HG03064 (cell line): ENCODE measurements around the gene CYRIA.

Source experiments
- ATAC-seq: cut with Tn5 transposase; IDR thresholded peaks from one replicate; pipeline ENCODE4 v1.9.1; 2021; ENCODE audit warnings: low read depth; ENCODE audit not compliant: unreplicated experiment

Gene CYRIA

DNA sequence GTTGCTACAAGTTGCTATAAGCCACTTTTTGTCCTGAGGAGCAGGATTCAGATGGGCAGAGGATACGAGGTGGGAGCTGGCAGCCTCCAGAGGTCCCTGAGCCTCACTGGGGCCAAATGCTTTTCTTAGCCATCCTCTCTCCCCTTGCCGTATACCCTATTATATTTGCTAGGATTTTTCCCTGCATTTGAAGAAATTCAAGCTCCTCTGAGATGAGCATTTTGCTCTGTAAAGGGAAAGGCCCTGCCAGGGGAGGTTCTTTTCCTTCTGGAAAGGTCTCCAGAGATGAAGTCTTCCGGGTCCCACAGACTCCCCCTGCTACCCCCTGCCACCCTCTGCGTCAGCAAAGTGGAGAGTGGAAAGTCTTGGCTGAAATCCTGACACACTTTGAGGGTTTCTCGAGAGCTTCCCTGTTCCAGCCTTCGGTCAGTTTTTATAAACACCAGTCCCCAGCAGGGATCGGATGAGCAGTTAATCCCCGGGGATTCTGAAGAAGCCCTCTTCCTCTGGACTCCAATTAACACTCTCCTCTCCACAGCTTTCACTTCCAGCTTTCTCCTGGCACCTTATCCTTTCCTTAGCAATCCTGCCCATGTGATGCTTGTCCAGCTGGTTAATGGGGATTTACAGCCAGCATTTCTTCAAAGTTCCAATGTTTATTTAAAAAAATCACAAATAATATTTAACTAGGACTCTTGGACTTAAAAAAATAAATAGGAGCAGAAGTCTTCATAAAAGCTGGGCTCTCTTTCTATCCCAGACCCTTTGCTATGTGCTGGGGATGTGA, 13.1 kb downstream of the CYRIA start:
- no peak for ATAC-seq

GRCh38 chr2:16650287-16651249, 15.1 kb downstream of the CYRIA start:
- no peak for ATAC-seq

GRCh38 chr2:16649353-16650286, 16.0 kb downstream of the CYRIA start:
- ATAC-seq = no peak

DNA sequence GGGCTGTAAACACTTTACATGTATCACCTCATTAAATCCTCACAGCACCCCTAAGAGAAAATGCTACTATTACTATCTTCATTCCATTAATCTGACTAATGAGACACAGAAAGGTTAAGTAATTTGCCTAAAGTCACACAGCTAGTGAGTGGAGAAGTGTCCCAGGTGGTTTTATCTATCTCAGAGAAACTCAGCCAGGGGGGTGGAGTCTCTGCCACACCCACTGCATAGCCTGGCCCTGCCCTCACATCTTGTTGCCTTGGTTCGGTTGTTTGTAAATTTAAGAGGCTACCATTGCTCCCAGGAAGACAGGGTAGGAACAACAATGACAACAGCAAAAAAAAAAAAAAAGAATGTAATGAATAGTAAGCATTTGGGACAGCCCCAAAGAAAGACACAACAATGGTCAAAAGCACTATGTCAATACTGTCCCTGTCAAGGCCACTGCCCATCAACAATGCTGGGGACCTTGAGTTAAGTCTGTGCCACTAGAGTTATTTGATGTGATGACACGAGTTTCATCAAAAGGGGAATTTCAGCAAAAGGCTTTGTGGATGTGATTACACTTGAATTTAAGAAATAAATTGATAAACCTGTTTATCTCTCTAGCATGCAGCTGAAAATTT, 17.5 kb downstream of the CYRIA start:
- no peak for ATAC-seq

DNA sequence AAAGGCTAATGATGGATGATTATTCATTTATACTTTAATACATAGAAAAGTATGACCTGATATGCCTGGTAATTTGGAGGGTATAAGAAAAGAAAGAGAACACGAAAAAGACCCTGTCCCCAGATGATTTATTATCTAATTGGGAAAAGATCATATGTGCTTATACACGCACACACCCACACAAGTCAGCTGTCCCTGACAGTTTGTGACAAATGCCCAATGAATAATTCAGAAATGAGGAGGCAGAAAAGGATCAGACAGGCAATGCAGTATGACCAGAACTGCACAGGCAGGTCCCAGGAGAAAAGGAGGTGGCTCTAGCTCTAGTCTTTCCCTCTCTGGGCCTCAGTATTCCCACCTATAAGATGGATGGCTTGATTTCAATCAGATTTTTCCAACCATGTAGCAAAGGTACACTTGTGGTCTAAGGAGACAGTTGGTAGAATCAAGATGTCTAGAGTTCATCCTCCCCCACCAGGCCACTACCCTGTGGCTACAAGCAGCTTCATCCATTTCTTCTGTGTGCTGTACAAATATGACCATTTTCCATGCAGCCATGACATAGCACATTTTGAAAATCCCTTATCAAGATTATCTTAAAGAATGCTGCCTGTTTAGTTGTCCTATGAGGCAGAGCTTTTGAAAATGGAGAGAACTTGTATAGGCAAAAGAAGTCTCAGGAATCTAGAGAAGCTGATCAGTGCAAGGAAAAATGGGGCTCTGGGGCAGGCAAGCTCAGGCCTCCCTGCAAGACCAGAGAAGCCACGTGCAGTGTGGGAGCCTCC, 19.7 kb downstream of the CYRIA start:
- no peak for ATAC-seq

DNA sequence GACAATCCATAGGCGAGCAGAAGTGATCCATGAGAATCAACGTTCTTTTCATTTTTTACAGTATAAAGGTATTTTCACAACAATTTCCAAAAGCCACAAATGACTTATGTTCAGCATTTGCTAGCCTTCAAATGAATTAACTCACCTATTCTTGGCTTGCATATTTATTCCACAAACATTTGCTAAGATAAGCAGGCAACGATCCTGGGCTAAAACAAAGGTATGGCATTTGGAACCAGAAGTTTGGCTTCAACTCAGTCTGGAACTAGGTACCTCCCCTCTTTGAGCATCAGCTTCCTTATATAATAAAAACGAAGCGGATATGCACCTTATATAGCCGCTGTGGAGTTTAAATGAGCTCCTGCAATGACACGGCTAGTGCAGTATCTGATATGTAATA, 20.5 kb downstream of the CYRIA start:
- no peak for ATAC-seq

DNA sequence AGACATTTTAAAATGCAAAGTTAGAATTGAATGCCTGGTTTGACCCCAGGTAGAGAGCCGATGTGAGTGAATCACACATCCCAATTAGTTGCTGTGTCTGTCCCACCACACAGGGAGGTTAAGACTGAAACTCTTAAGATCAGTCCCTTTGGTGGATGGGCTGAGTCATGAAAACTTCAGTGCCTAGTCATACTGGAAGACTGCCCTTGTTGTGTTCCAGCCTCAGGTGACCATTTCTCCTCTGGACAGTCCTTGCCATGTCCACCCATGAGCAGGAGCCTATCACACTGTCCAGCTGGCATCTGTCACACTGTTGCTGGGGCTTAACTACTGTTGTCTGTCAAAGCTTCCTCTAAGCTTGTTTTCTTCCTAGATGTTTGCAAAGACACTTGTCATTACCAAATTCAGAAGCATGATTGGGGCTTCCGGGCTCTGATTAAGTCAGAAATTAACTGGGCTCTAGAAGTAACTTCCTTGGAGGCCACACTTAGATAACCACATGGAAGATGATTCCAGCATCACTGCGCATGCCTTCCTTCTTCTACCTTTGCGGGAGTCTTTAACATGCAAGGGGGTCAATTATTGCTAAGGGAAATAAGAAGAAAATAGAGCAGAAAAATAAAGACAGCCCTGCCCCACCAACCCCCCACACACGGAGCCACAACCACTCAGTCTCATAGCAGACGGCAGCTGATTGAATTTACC, 21.3 kb downstream of the CYRIA start:
- ATAC-seq = no peak

- ATAC-seq = no peak
Observed at GRCh38 chr2:16643099-16643498, 22.5 kb downstream of the CYRIA start.

GRCh38 chr2:16642088-16642487, 23.5 kb downstream of the CYRIA start:
- no peak for ATAC-seq

- ATAC-seq = no peak
Observed at GRCh38 chr2:16641509-16641908, 24.1 kb downstream of the CYRIA start.

GRCh38 chr2:16640867-16641266, 24.8 kb downstream of the CYRIA start:
- ATAC-seq = no peak

GRCh38 chr2:16640001-16640700, 25.5 kb downstream of the CYRIA start:
- ATAC-seq = no peak

- ATAC-seq = no peak
Observed at GRCh38 chr2:16639431-16639830, 26.2 kb downstream of the CYRIA start.

- no peak for ATAC-seq
Observed at GRCh38 chr2:16638946-16639345, 26.7 kb downstream of the CYRIA start.

GRCh38 chr2:16637304-16637703, 28.3 kb downstream of the CYRIA start:
- ATAC-seq = no peak

- no peak for ATAC-seq
Observed at GRCh38 chr2:16635791-16636699, 29.6 kb downstream of the CYRIA start.
